HEK293 (cell line): ENCODE data around the gene C4orf50.

Source experiments
- CTCF ChIA-PET: fragments of 350-600 bp; formaldehyde crosslinking; extraction: SDS; loops from one replicate; lab custom pipeline; 2021; ENCODE audit warnings: antibody characterized with exemption; lab: Yijun Ruan, JAX
- POLR2A ChIA-PET: fragments of 300-600 bp; formaldehyde crosslinking; extraction: SDS; loops from one replicate; lab custom pipeline; 2020; ENCODE audit warnings: antibody characterized with exemption, inconsistent platforms; lab: Yijun Ruan, JAX
- H3K27ac ChIP-seq: fragments of 200-500 bp; sonication (Bioruptor generic); 2 replicates; pipeline ENCODE4 v1.5.1; 2014; ENCODE audit warnings: low read depth, low read length, control low read depth, inconsistent platforms; ENCODE audit errors: extremely low read depth
- H3K36me3 ChIP-seq, 2 experiments: fragments of 200-500 bp in 1 of 2; sonication (Bioruptor generic) in 1 of 2; 1 replicate in 1 of 2; 2 replicates in 1 of 2; pipeline ENCODE4 v1.5.1; 2014 to 2017; ENCODE audit warnings: inconsistent platforms in 2 of 2, low read length in 2 of 2; ENCODE audit not compliant: control insufficient read depth in 2 of 2, insufficient read depth in 1 of 2
- H3K4me1 ChIP-seq: fragments of 200-500 bp; sonication (Bioruptor generic); 2 replicates; pipeline ENCODE4 v1.5.1; 2014; ENCODE audit warnings: mild to moderate bottlenecking, low read length, inconsistent platforms; ENCODE audit not compliant: control insufficient read depth, insufficient read depth
- H3K4me3 ChIP-seq: 2 replicates; pipeline ENCODE4 v1.5.1; 2011; ENCODE audit warnings: low read depth, mild to moderate bottlenecking, control low read depth, low read length, moderate library complexity
- H3K9me3 ChIP-seq: fragments of 200-500 bp; sonication (Bioruptor generic); 2 replicates; pipeline ENCODE4 v1.5.1; 2014; ENCODE audit warnings: low read depth, low read length, inconsistent platforms; ENCODE audit not compliant: control insufficient read depth, insufficient read depth
- HIC1 ChIP-seq: fragments of 450-650 bp; formaldehyde crosslinking; IDR thresholded peaks from 2 replicates; pipeline ENCODE4 v1.5.1; 2016; ENCODE audit warnings: missing biosample characterization, missing genetic modification characterization
- KLF16 ChIP-seq: fragments of 450-650 bp; formaldehyde crosslinking; IDR thresholded peaks from 2 replicates; pipeline ENCODE4 v1.5.1; 2017; ENCODE audit warnings: missing biosample characterization, missing genetic modification characterization
- KLF17 ChIP-seq: fragments of 450-650 bp; formaldehyde crosslinking; IDR thresholded peaks from 2 replicates; pipeline ENCODE4 v1.5.1; 2016; ENCODE audit warnings: missing biosample characterization, missing genetic modification characterization
- PRDM1 ChIP-seq: fragments of 450-650 bp; formaldehyde crosslinking; IDR thresholded peaks from 2 replicates; pipeline ENCODE4; 2016; ENCODE audit warnings: missing biosample characterization, missing genetic modification characterization
- PRDM2 ChIP-seq: fragments of 450-650 bp; formaldehyde crosslinking; IDR thresholded peaks from 2 replicates; pipeline ENCODE4 v1.5.1; 2016; ENCODE audit warnings: missing biosample characterization, missing genetic modification characterization, borderline replicate concordance
- PRDM6 ChIP-seq: fragments of 450-650 bp; formaldehyde crosslinking; IDR thresholded peaks from 2 replicates; pipeline ENCODE4 v1.5.1; 2017; ENCODE audit warnings: missing biosample characterization, missing genetic modification characterization
- SALL2 ChIP-seq: fragments of 450-650 bp; formaldehyde crosslinking; IDR thresholded peaks from 2 replicates; pipeline ENCODE4 v1.5.0; 2017; ENCODE audit warnings: missing biosample characterization, mild to moderate bottlenecking, missing genetic modification characterization, borderline replicate concordance
- SCRT2 ChIP-seq: fragments of 450-650 bp; formaldehyde crosslinking; IDR thresholded peaks from 2 replicates; pipeline ENCODE4 v1.5.1; 2016; ENCODE audit warnings: missing biosample characterization, missing genetic modification characterization
- SP3 ChIP-seq: fragments of 450-650 bp; formaldehyde crosslinking; IDR thresholded peaks from 2 replicates; pipeline ENCODE4 v1.5.1; 2016; ENCODE audit warnings: missing biosample characterization, missing genetic modification characterization
- ZBTB48 ChIP-seq: fragments of 450-650 bp; formaldehyde crosslinking; IDR thresholded peaks from 2 replicates; pipeline ENCODE4 v1.5.1; 2016; ENCODE audit warnings: missing biosample characterization, missing genetic modification characterization
- ZFP37 ChIP-seq: fragments of 450-650 bp; formaldehyde crosslinking; IDR thresholded peaks from 2 replicates; pipeline ENCODE4 v1.5.1; 2016; ENCODE audit warnings: missing biosample characterization, missing genetic modification characterization
- ZNF114 ChIP-seq: fragments of 450-650 bp; formaldehyde crosslinking; IDR thresholded peaks from 2 replicates; pipeline ENCODE4 v1.5.0; 2017; ENCODE audit warnings: missing biosample characterization, missing genetic modification characterization
- ZNF175 ChIP-seq: fragments of 450-650 bp; formaldehyde crosslinking; IDR thresholded peaks from 2 replicates; pipeline ENCODE4 v1.5.1; 2016; ENCODE audit warnings: missing biosample characterization, missing genetic modification characterization
- ZNF202 ChIP-seq: fragments of 450-650 bp; formaldehyde crosslinking; IDR thresholded peaks from 2 replicates; pipeline ENCODE4 v1.5.1; 2016; ENCODE audit warnings: missing biosample characterization, missing genetic modification characterization, borderline replicate concordance
- ZNF221 ChIP-seq: fragments of 450-650 bp; formaldehyde crosslinking; IDR thresholded peaks from 2 replicates; pipeline ENCODE4 v1.5.1; 2017; ENCODE audit warnings: missing biosample characterization, missing genetic modification characterization, borderline replicate concordance
- ZNF248 ChIP-seq: fragments of 450-650 bp; formaldehyde crosslinking; IDR thresholded peaks from 2 replicates; pipeline ENCODE4 v1.5.1; 2017; ENCODE audit warnings: missing biosample characterization, missing genetic modification characterization
- ZNF324 ChIP-seq: fragments of 450-650 bp; formaldehyde crosslinking; IDR thresholded peaks from 2 replicates; pipeline ENCODE4 v1.5.1; 2016; ENCODE audit warnings: missing biosample characterization, missing genetic modification characterization
- ZNF433 ChIP-seq: fragments of 450-650 bp; formaldehyde crosslinking; IDR thresholded peaks from 2 replicates; pipeline ENCODE4 v1.5.1; 2016; ENCODE audit warnings: missing biosample characterization, missing genetic modification characterization, low read depth
- ZNF488 ChIP-seq: fragments of 450-650 bp; formaldehyde crosslinking; IDR thresholded peaks from 2 replicates; pipeline ENCODE4 v1.5.1; 2016; ENCODE audit warnings: missing biosample characterization, missing genetic modification characterization
- ZNF549 ChIP-seq: fragments of 450-650 bp; IDR thresholded peaks from 2 replicates; pipeline ENCODE4 v1.5.1; 2018; ENCODE audit warnings: missing biosample characterization, missing genetic modification characterization, mild to moderate bottlenecking, inconsistent platforms, moderate library complexity
- ZNF610 ChIP-seq: fragments of 450-650 bp; formaldehyde crosslinking; IDR thresholded peaks from 2 replicates; pipeline ENCODE4 v1.5.1; 2016; ENCODE audit warnings: missing biosample characterization, missing genetic modification characterization, borderline replicate concordance
- ZNF654 ChIP-seq: fragments of 450-650 bp; formaldehyde crosslinking; IDR thresholded peaks from 2 replicates; pipeline ENCODE4 v1.5.1; 2016; ENCODE audit warnings: low read depth, missing biosample characterization, missing genetic modification characterization

C4orf50 gene

GRCh38 chr4:5927747-5928146 is 90.5 kb downstream of the C4orf50 start:
- ChIA-PET CTCF (no interaction called here), POLR2A (no interaction called here)
- TF ChIP-seq ZNF175 (tag by site-specific recombination) = no peak
- no peak for TF ChIP-seq ZNF221
- TF ChIP-seq ZNF114 (tag by site-specific recombination) = no peak
- TF ChIP-seq ZNF202 (tag by site-specific recombination) = no peak
- TF ChIP-seq ZNF488 (tag by site-specific recombination) = no peak
- TF ChIP-seq ZNF654 (tag by site-specific recombination) = no peak
- no peak for TF ChIP-seq ZNF610 (tag by site-specific recombination)
- TF ChIP-seq PRDM1 (tag by site-specific recombination) = no peak
- no peak for TF ChIP-seq KLF17
- TF ChIP-seq KLF16 (tag by site-specific recombination) = no peak
- TF ChIP-seq ZBTB48 (tag by site-specific recombination) = no peak
- no peak for TF ChIP-seq ZNF549 (tag by site-specific recombination)
- no peak for TF ChIP-seq HIC1 (tag by site-specific recombination)
- TF ChIP-seq ZNF324 (tag by site-specific recombination) = no peak
- no peaks in the 10 kb centered on the region for H3K4me1 ChIP-seq
- no peaks in the 10 kb centered on the region for H3K36me3 ChIP-seq
- H3K4me3 ChIP-seq = no peak overlapping the region
- no peaks in the 10 kb centered on the region for H3K9me3 ChIP-seq
- no peak overlapping the region for H3K27ac ChIP-seq

GRCh38 chr4:5927116-5927515 is 91.1 kb downstream of the C4orf50 start:
- POLR2A ChIA-PET = no interaction called here
- no peak for TF ChIP-seq PRDM6
- TF ChIP-seq SALL2 (tag by site-specific recombination) = no peak
- no peak for TF ChIP-seq SCRT2 (tag by site-specific recombination)

GRCh38 chr4:5926598-5926997 is 91.6 kb downstream of the C4orf50 start:
- ChIA-PET CTCF (no interaction called here), POLR2A (no interaction called here)
- H3K4me1 ChIP-seq = no peaks in the 10 kb centered on the region
- no peak overlapping the region for H3K4me3 ChIP-seq
- no peaks in the 10 kb centered on the region for H3K36me3 ChIP-seq
- H3K27ac ChIP-seq = no peak overlapping the region
- H3K9me3 ChIP-seq = no peaks in the 10 kb centered on the region
- TF ChIP-seq ZNF248 (tag by site-specific recombination) (no peak), ZNF433 (no peak), ZFP37 (tag by site-specific recombination) (no peak), SP3 (tag by site-specific recombination) (no peak), PRDM2 (tag by site-specific recombination) (no peak)

More at GRCh38 chr4:5927116-5927515, 91.1 kb downstream of the C4orf50 start:
- H3K9me3 ChIP-seq = no peaks in the 10 kb centered on the region
- no peaks in the 10 kb centered on the region for H3K36me3 ChIP-seq
- no peak overlapping the region for H3K27ac ChIP-seq
- H3K4me3 ChIP-seq = no peak overlapping the region
- CTCF ChIA-PET = no interaction called here
- no peaks in the 10 kb centered on the region for H3K4me1 ChIP-seq
